Psoas muscle (tissue), 8 donors: ENCODE data around the gene SYT1. TPM values are rescaled to one million over a fixed set of nuclear protein-coding genes. Genes with fewer than 3 reads are reported as not detected.

ENCODE experiments used
- ATAC-seq, 4 donors: fragments of 200-7000 bp; cut with Tn5 transposase; one replicate each; pipeline ENCODE4 v1.9.1; 2020; ENCODE audit warnings: moderate library complexity in 3 of 4, mild to moderate bottlenecking in 2 of 4
- DNase-seq, 2 donors: peaks; one replicate each; pipeline ENCODE4 v3.0.0-alpha.2; 2020
- H3K27ac ChIP-seq: fragments of 200-600 bp; one replicate; pipeline ENCODE4 v1.8.0; 2022
- H3K27me3 ChIP-seq, 3 donors: fragments of 200-600 bp in 1 of 3; one replicate each; pipeline versions ENCODE4 v1.6.1 to v1.8.0; 2013 to 2022; ENCODE audit warnings: low read length in 2 of 3, mild to moderate bottlenecking in 2 of 3, moderate library complexity in 1 of 3; ENCODE audit not compliant: insufficient read depth in 3 of 3
- H3K36me3 ChIP-seq, 2 donors: fragments of 200-600 bp in 1 of 2; one replicate each; pipeline versions ENCODE4 v1.6.1 to v1.8.0; 2013 to 2022; ENCODE audit warnings: low read depth in 1 of 2, mild to moderate bottlenecking in 1 of 2, moderate library complexity in 1 of 2; ENCODE audit not compliant: insufficient read depth in 1 of 2
- H3K4me1 ChIP-seq: fragments of 200-600 bp; one replicate; pipeline ENCODE4 v1.8.0; 2022
- H3K4me3 ChIP-seq: fragments of 200-600 bp; one replicate; pipeline ENCODE4 v1.8.0; 2022; ENCODE audit warnings: mild to moderate bottlenecking
- H3K9me3 ChIP-seq: fragments of 200-600 bp; one replicate; pipeline ENCODE4 v1.8.0; 2022
- WGBS, 3 donors: extraction: QIAGEN DNeasy Blood & Tissue Kit; methylation state at CpG; one replicate each; pipeline versions ENCODE4 v1.1.6 to v1.1.7; 2013; 5-methylcytosine and 5-hydroxymethylcytosine counted together
- intact Hi-C, 2 donors: fragments of 100-400 bp; cut with DNase I; formaldehyde crosslinking; loops; one replicate each; pipeline versions ENCODE4 v1.11.0 to v1.14.2; 2022
- polyA plus RNA-seq, 3 donors: library from polyadenylated mRNA; stranded (reverse); fragments of 200-250 nt; gene quantifications; one replicate each; pipeline ENCODE4 v1.2.3, GENCODE V29; 2013
- total RNA-seq, 4 donors: library from RNA; stranded (reverse); fragmentation: NEBNext Ultra II Directional in 2 of 4; extraction: Animal tissue kit (Norgen Biotek cat#: 25700) in 2 of 4; gene quantifications; one replicate each; pipeline versions ENCODE4 v1.2.1 to v1.2.4, GENCODE V29; 2021 to 2023
- TF ChIP-seq, protein P1 (sequence below): fragments of 200-600 bp; IDR thresholded peaks from one replicate; pipeline ENCODE4 v1.8.0; 2022; ENCODE audit warnings: antibody characterized with exemption
- donor health status: healthy with polysubstance abuse.
- donor health status: DM: no; HTN: no; CAD: no; lungs with moderate emphysema.
- donor health status: Bipolar disorder and iron deficiency.
- donor health status: healthy.
- donor health status: DM: yes; HTN: yes; CAD: no.
- donor health status: DM: no; HTN: no; CAD: no.
- donor health status: DM: no; HTN: no; CAD: no.
- donor health status: DM: yes; HTN: yes; CAD: no.

Gene SYT1
- total and polyA plus RNA-seq, 7 donors: 0.05 to 0.34 (median 0.14) TPM; not detected in 2

DNA sequence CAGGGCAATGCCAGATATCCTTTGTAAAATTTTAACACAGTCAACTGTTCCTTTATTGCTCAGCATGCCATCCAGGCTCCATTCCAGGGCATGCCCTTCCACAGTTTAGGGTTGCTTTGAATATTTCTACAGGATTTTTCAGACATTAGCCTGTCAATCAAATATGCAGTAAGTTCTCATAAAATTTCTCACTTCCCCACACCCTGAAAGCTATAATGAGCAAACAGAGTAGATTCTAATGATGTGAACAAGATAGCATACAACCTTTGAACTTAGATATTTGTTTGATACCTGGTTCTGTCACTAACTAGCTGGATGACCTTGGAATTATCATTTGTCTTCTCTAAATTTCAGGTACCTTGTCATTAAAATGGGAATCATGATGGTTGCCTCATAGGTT is 251.2 kb downstream of the SYT1 start:
- no peaks in the 10 kb centered on the region for H3K9me3 ChIP-seq
- H3K4me1 ChIP-seq: no peaks in the 10 kb centered on the region
- ATAC-seq (no peak), DNase-seq (no peak)
- intact Hi-C loops: no loop called here
- TF ChIP-seq, protein P1, sequence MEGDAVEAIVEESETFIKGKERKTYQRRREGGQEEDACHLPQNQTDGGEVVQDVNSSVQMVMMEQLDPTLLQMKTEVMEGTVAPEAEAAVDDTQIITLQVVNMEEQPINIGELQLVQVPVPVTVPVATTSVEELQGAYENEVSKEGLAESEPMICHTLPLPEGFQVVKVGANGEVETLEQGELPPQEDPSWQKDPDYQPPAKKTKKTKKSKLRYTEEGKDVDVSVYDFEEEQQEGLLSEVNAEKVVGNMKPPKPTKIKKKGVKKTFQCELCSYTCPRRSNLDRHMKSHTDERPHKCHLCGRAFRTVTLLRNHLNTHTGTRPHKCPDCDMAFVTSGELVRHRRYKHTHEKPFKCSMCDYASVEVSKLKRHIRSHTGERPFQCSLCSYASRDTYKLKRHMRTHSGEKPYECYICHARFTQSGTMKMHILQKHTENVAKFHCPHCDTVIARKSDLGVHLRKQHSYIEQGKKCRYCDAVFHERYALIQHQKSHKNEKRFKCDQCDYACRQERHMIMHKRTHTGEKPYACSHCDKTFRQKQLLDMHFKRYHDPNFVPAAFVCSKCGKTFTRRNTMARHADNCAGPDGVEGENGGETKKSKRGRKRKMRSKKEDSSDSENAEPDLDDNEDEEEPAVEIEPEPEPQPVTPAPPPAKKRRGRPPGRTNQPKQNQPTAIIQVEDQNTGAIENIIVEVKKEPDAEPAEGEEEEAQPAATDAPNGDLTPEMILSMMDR: no peak
- no peak overlapping the region for H3K27ac ChIP-seq
- no peaks in the 10 kb centered on the region for H3K27me3 ChIP-seq
- no peaks in the 10 kb centered on the region for H3K36me3 ChIP-seq
- H3K4me3 ChIP-seq: no peak overlapping the region

DNA sequence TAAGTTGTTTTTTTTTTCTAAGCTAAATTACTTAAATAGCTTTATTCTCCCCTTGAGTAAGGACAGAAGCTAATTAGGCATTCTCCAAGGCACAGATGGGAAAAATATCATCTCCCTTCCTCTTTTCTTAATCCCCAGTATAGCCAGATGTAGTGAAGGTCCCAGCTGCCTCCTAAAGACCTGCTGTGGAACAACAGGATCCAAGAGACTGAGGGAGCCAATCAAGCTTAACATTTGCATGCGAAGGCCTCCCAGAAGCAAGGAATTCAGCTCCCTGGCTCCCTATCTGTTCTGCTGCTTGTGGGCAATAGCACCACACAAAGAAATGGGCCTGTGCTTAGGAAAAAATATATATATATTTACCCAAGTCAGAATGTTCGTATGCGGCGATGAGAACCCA is 255.2 kb downstream of the SYT1 start:
- no peaks in the 10 kb centered on the region for H3K36me3 ChIP-seq
- 85 to 89% (median 89%) methylated on average over 4 of the region's 4 CpGs for WGBS, 3 donors
- H3K4me3 ChIP-seq: no peak overlapping the region
- no peak overlapping the region for H3K27ac ChIP-seq
- ATAC-seq (no peak), DNase-seq (no peak)
- H3K27me3 ChIP-seq: no peaks in the 10 kb centered on the region
- no peaks in the 10 kb centered on the region for H3K9me3 ChIP-seq
- TF ChIP-seq, protein P1: no peak
- intact Hi-C loops: no loop called here
- H3K4me1 ChIP-seq: no peaks in the 10 kb centered on the region

DNA sequence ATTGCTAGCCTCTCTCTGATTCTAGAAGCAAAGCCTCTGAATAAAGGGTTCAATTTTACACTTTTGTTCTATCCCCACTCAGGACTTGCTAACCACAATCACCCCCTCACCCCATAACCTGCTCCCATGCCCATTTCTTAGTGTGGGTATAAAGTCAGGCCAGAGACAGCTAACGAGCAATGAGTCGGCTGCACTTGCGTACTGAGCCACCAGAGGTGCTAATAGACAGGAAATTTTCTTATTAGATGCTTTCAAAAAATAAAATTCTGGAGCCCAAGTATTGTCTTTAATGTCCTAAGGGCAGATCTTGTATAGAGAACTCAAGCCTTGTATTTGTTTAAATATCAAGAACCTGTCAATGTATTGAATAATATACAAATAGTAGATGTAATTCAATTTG is 256.9 kb downstream of the SYT1 start:
- no peak overlapping the region for H3K4me3 ChIP-seq
- intact Hi-C loops: no loop called here
- 79 to 86% (median 81%) methylated on average over 3 of the region's 3 CpGs for WGBS, 3 donors
- DNase-seq (no peak), ATAC-seq (no peak)
- no peaks in the 10 kb centered on the region for H3K36me3 ChIP-seq
- no peak overlapping the region for H3K27ac ChIP-seq
- H3K27me3 ChIP-seq: no peaks in the 10 kb centered on the region
- H3K4me1 ChIP-seq: no peaks in the 10 kb centered on the region
- no peaks in the 10 kb centered on the region for H3K9me3 ChIP-seq
- TF ChIP-seq, protein P1: no peak

DNA sequence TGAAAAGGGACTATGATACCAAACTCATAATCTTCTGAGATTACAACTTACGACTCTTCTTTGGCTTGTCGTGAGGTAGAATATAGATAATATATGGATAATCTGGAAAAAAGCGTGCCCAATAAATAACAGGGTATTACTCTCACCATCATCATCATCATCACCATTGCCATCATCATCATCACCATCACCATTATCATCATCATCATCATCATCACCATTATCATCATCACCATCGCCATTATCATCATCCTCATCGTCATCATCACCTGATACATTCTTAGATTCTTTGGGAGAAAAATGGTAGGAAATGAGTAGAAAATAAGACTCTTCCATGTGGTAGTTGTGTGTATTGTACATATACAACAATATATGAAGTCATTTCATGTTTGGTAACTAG is 259.8 kb downstream of the SYT1 start:
- ATAC-seq: no peak

DNA sequence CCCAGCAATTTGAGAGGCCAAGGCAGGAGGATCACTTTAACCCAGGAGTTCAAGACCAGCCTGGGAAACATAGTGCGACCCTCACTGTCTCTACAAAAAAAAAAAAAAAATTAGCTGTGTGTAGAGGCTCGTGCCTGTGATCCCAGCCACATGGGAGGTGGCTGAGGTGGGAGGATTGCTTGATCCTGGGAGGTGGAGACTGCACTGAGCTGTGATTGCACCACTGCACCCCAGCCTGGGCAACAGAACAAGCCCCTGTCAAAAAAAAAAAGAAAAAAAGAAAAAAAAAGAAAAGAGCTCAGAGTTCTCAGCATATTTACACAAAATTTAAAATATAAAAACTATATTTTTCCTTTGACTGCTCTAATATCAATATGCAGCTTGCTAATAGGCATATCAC is 260.8 kb downstream of the SYT1 start:
- no peaks in the 10 kb centered on the region for H3K36me3 ChIP-seq
- TF ChIP-seq, protein P1: no peak
- no peaks in the 10 kb centered on the region for H3K4me1 ChIP-seq
- DNase-seq (no peak), ATAC-seq (no peak)
- WGBS, 3 donors: 62 to 74% (median 66%) methylated on average over 2 of the region's 2 CpGs
- H3K4me3 ChIP-seq: no peak overlapping the region
- H3K9me3 ChIP-seq: no peaks in the 10 kb centered on the region
- no peaks in the 10 kb centered on the region for H3K27me3 ChIP-seq
- intact Hi-C loops: no loop called here
- H3K27ac ChIP-seq: no peak overlapping the region

More for the DNA sequence above, 259.8 kb downstream of the SYT1 start:
- 96 to 98% (median 96%) methylated on average over 5 of the region's 5 CpGs for WGBS, 3 donors
- Histone ChIP-seq H3K9me3 (no peaks in the 10 kb centered on the region), H3K36me3 (no peaks in the 10 kb centered on the region), H3K4me1 (no peaks in the 10 kb centered on the region), H3K4me3 (no peak overlapping the region), H3K27me3 (no peaks in the 10 kb centered on the region), H3K27ac (no peak overlapping the region)
- no peak for DNase-seq
- intact Hi-C loops: no loop called here
- TF ChIP-seq, protein P1: no peak
